Epidermal melanocyte (primary cell): ENCODE measurements around the gene PLCD1.
"Not testable (repeated sequence)": the region's sequence is repeated elsewhere in the genome, so short reads cannot be mapped to it uniquely, and the experiment has no call there.

Experiments used
- DNase-seq: peaks from one replicate; pipeline ENCODE4 v3.0.0; 2011; ENCODE audit warnings: low spot score; ENCODE audit not compliant: insufficient read length

Gene PLCD1

GRCh38 chr3:38000965-38001455 is 28.4 kb downstream of the PLCD1 start:
- DNase-seq = no peak

GRCh38 chr3:38000242-38000916 is 29.1 kb downstream of the PLCD1 start:
- DNase-seq = no peak

- no peak for DNase-seq
Measured at GRCh38 chr3:37999836-38000235, 29.6 kb downstream of the PLCD1 start.

- DNase-seq = no peak
Measured at GRCh38 chr3:37997791-37998370, 31.6 kb downstream of the PLCD1 start.

- DNase-seq = no peak
Measured at GRCh38 chr3:37997342-37997741, 32.1 kb downstream of the PLCD1 start.

GRCh38 chr3:37996785-37997301 is 32.6 kb downstream of the PLCD1 start:
- peak; percentile 60 for DNase-seq

- no peak for DNase-seq
Measured at GRCh38 chr3:37995652-37996641, 33.5 kb downstream of the PLCD1 start.

GRCh38 chr3:37994639-37994972 is 34.8 kb downstream of the PLCD1 start:
- no peak for DNase-seq

GRCh38 chr3:37993820-37994638 is 35.4 kb downstream of the PLCD1 start:
- peak; percentile 64 for DNase-seq

- DNase-seq = no peak
Measured at GRCh38 chr3:37993460-37993819, 36.0 kb downstream of the PLCD1 start.

- DNase-seq = no peak
Measured at GRCh38 chr3:37993067-37993455, 36.4 kb downstream of the PLCD1 start.

GRCh38 chr3:37992271-37993066 is 37.0 kb downstream of the PLCD1 start:
- DNase-seq = no peak

GRCh38 chr3:37991823-37992222 is 37.6 kb downstream of the PLCD1 start:
- no peak for DNase-seq

- DNase-seq = no peak
Measured at GRCh38 chr3:37991109-37991508, 38.3 kb downstream of the PLCD1 start.

- no peak for DNase-seq
Measured at GRCh38 chr3:37990527-37990926, 38.9 kb downstream of the PLCD1 start, which contains the start of gene VILL. Gene VILL, plus strand, starts transcription at chr3:37990786. Its CDS starts 2,887 bp downstream, at chr3:37993673.

GRCh38 chr3:37989821-37990480 is 39.5 kb downstream of the PLCD1 start:
- no peak for DNase-seq

GRCh38 chr3:37988931-37989525 is 40.4 kb downstream of the PLCD1 start:
- no peak for DNase-seq

GRCh38 chr3:37988376-37988775 is 41.1 kb downstream of the PLCD1 start:
- DNase-seq = not testable (repeated sequence)

- no peak for DNase-seq
Measured at GRCh38 chr3:37987751-37988179, 41.7 kb downstream of the PLCD1 start.
